ENCODE data around the gene GREM2.

GRCh38 chr1:240630409-240630808 lies 18.5 kb upstream of the GREM2 start:
- TF ChIP-seq CTCF (IDR thresholded peaks at IDR 0.05; ENCODE audit: low read length): no peak
- TF ChIP-seq EZH2 (IDR thresholded peaks at IDR 0.05; ENCODE audit: borderline replicate concordance, low read length): no peak
